Liver (tissue), 3 donors: ENCODE data around the gene ZSCAN2.

Source experiments
- CTCF ChIP-seq: fragments of 150-350 bp; IDR thresholded peaks from 2 replicates; pipeline ENCODE4 v1.5.1; 2017; ENCODE audit warnings: improper control_type of control experiment, low read depth, low read length; ENCODE audit not compliant: missing input control
- FOXA1 ChIP-seq: IDR thresholded peaks from 2 replicates; pipeline ENCODE4 v1.6.1; 2016; ENCODE audit warnings: antibody characterized with exemption
- GABPA ChIP-seq, 2 donors: IDR thresholded peaks in 1 of 2; conservative IDR thresholded peaks in 1 of 2; 2 replicates each; pipeline ENCODE4 v1.6.1; 2016; ENCODE audit warnings: antibody characterized with exemption in 2 of 2, mild to moderate bottlenecking in 1 of 2, moderate library complexity in 1 of 2
- JUND ChIP-seq, 2 donors: IDR thresholded peaks; 2 replicates each; pipeline ENCODE4 v1.6.1; 2016; ENCODE audit warnings: antibody characterized with exemption in 2 of 2
- MAX ChIP-seq: IDR thresholded peaks from 2 replicates; pipeline ENCODE4 v1.6.1; 2016; ENCODE audit warnings: antibody characterized with exemption
- RAD21 ChIP-seq, 2 donors: IDR thresholded peaks; 2 replicates each; pipeline ENCODE4 v1.6.1; 2016; ENCODE audit warnings: antibody characterized with exemption in 2 of 2, mild to moderate bottlenecking in 2 of 2
- REST ChIP-seq: IDR thresholded peaks from 2 replicates; pipeline ENCODE4 v1.6.1; 2016; ENCODE audit warnings: antibody characterized with exemption, mild to moderate bottlenecking
- SP1 ChIP-seq: IDR thresholded peaks from 2 replicates; pipeline ENCODE4 v1.6.1; 2018; ENCODE audit warnings: antibody characterized with exemption, mild to moderate bottlenecking
- TAF1 ChIP-seq: conservative IDR thresholded peaks from 2 replicates; pipeline ENCODE4 v1.6.1; 2016; ENCODE audit warnings: antibody characterized with exemption, mild to moderate bottlenecking
- YY1 ChIP-seq: IDR thresholded peaks from 2 replicates; pipeline ENCODE4 v1.6.1; 2016; ENCODE audit warnings: antibody characterized with exemption, mild to moderate bottlenecking
- ZBTB33 ChIP-seq: IDR thresholded peaks from 2 replicates; pipeline ENCODE4 v1.6.1; 2016; ENCODE audit warnings: antibody characterized with exemption
- donor health status: healthy.
- donor health status: healthy.

- TF ChIP-seq CTCF (no peak), SP1 (no peak), JUND (IDR thresholded peaks at IDR 0.05) (no peak), TAF1 (no peak), YY1 (no peak), FOXA1 (no peak), MAX (no peak), REST (no peak), RAD21 (IDR thresholded peaks at IDR 0.05) (no peak), GABPA (IDR thresholded peaks at IDR 0.05 in 1 of 2, conservative IDR thresholded peaks at IDR 0.05 in 1 of 2) (no peak), ZBTB33 (no peak)
These were observed 2.6 kb upstream of the ZSCAN2 start for GRCh38 chr15:84598250-84598649.
